NT2/D1 (cell line): ENCODE results near the gene WDR43.

ENCODE experiments used
- DNase-seq: peaks from one replicate; pipeline ENCODE4 v3.0.0-alpha.2; 2011; ENCODE audit warnings: low read depth, low spot score
- H3K27me3 ChIP-seq: 2 replicates; pipeline ENCODE4 v1.6.0; 2011; ENCODE audit warnings: mild to moderate bottlenecking; ENCODE audit not compliant: insufficient read length, insufficient read depth
- H3K36me3 ChIP-seq: 2 replicates; pipeline ENCODE4 v1.6.1; 2011; ENCODE audit warnings: mild to moderate bottlenecking, low read length, mixed read lengths; ENCODE audit not compliant: insufficient read depth, insufficient read length
- H3K4me1 ChIP-seq: 2 replicates; pipeline ENCODE4 v1.5.1; 2011; ENCODE audit not compliant: insufficient read depth, insufficient read length
- H3K4me3 ChIP-seq: 2 replicates; pipeline ENCODE4 v1.5.1; 2011; ENCODE audit warnings: low read depth; ENCODE audit not compliant: insufficient read length
- H3K9ac ChIP-seq: 2 replicates; pipeline ENCODE4 v1.6.0; 2011; ENCODE audit warnings: low read depth; ENCODE audit not compliant: insufficient read length
- H3K9me3 ChIP-seq: 2 replicates; pipeline ENCODE4 v1.5.1; 2011; ENCODE audit warnings: mild to moderate bottlenecking, low read length; ENCODE audit not compliant: insufficient read depth
- SUZ12 ChIP-seq: IDR thresholded peaks from 2 replicates; pipeline ENCODE4 v1.6.1; 2011; ENCODE audit not compliant: insufficient read length, insufficient read depth; ENCODE audit errors: extremely low read depth
- YY1 ChIP-seq: IDR thresholded peaks from 2 replicates; pipeline ENCODE4 v1.6.1; 2011; ENCODE audit not compliant: insufficient read length, insufficient read depth
- ZNF274 ChIP-seq: IDR thresholded peaks from 2 replicates; pipeline ENCODE4 v1.6.1; 2011; ENCODE audit warnings: mild to moderate bottlenecking, low read depth, low read length

The WDR43 gene

DNA sequence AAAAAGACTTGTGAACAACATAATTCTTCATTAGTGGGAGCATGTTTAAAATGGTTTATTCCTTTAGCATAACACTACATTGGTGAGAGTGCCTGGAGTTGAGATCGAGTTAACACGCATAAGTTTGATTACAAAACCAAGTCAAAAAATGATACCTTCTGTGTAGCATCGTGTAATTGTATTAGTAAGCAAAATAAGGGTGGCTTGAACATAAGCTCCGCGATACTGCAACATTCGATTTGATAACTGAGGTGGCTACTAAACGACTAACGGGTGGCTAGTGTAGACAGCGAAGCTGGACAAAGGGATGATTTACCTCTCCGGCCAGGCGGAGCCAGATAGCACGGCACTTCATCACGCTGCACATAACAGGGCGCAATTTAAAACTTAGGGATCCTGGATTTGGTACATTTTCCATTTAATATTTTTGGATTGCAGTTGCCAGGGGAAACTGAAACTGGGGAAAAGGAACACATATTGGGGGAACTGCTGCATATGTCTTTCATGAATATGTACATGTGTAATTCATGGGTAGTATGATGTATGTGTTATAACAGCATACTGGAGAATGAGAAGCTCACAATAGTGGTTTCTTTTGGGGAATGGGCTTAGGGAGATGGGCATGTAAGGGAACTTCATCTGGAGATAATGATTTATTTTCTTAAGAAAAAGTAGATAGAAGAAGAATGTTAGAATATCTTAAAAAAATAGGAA is 50.2 kb downstream of the WDR43 start:
- H3K9ac ChIP-seq: no peak overlapping the region
- H3K4me3 ChIP-seq: no peak overlapping the region
- peaks cover 85% of the 10 kb centered on the region for H3K36me3 ChIP-seq
- peaks cover 25% of the 10 kb centered on the region for H3K9me3 ChIP-seq
- no peaks in the 10 kb centered on the region for H3K4me1 ChIP-seq
- DNase-seq: no peak
- TF ChIP-seq ZNF274: no peak
- no peak for TF ChIP-seq YY1
- no peak for TF ChIP-seq SUZ12
- no peaks in the 10 kb centered on the region for H3K27me3 ChIP-seq

DNA sequence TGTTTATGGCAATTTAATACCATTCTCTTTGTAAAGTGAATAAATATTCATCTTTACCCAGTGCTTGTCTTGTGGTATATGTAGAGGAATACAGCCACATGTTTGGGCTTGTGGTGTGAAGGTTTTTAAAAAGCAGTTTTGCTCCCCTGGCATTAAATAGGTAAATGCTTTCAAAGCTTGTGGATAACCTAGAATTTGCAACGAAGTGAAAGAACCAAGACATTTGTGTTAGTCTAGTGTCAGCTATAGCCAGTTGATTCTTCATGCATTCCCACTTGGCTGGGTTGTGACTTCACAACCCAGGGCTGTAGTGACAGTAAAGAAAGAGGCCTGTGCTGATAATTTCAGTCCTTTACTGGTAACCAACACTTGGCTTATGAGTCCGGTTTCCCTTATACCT is 53.7 kb downstream of the WDR43 start:
- H3K27me3 ChIP-seq: no peaks in the 10 kb centered on the region
- H3K9me3 ChIP-seq: peaks cover 25% of the 10 kb centered on the region
- no peak for DNase-seq
- H3K36me3 ChIP-seq: peaks cover 59% of the 10 kb centered on the region
- H3K4me1 ChIP-seq: no peaks in the 10 kb centered on the region
- H3K4me3 ChIP-seq: no peak overlapping the region
- TF ChIP-seq SUZ12 (no peak), ZNF274 (no peak), YY1 (no peak)
- H3K9ac ChIP-seq: no peak overlapping the region

DNA sequence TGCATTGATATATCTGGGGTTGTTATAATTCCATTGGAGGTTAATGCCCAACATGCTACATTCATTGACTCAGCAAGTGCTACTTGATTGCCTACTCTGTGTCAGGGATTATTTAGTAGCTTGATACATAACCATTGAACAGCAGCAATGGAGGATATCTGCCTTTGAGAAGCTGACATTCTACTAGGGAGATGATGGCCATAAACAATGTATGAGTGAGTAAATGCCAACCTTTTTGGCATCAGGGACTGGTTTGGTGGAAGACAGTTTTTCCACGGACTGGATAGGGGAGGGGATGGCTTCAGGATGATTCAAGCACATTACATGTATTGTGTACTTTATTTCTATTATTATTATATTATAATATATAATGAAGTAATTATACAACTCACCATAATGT is 54.7 kb downstream of the WDR43 start:
- H3K9ac ChIP-seq: no peak overlapping the region
- H3K4me1 ChIP-seq: no peaks in the 10 kb centered on the region
- H3K4me3 ChIP-seq: no peak overlapping the region
- TF ChIP-seq YY1 (no peak), ZNF274 (no peak), SUZ12 (no peak)
- H3K9me3 ChIP-seq: peaks cover 25% of the 10 kb centered on the region
- H3K27me3 ChIP-seq: no peaks in the 10 kb centered on the region
- no peak for DNase-seq
- peaks cover 49% of the 10 kb centered on the region for H3K36me3 ChIP-seq

DNA sequence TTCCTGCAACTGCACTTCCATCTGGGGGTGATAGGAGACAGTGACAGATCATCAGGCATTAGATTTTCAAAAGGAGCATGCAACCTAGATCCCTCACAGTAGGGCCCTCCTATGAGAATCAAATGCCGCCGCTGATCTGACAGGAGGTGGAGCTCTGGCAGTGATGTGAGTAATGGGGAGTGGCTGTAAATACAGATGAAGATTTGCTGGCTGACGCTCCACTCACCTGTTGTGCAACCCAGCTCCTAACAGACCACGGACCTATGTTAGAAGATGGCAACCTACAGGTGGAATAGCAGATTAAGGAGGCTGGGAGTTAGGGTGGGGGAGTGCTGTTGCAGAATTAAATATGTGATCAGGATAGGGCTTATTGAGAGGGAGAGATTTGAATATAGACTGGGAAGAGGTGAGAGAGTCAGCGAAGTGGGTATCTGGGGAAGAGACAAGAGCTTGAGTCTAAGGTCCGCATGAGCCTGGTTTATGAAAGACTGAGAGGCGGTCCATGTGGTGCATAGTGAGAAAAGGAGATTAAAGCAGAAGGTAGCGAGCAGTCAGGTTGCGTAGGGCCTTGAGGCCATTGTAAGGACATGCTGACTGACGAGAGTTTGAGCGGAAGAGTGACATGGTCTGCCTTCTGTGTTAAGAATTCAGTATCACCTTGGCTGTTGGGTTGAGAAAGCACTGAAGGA is 55.3 kb downstream of the WDR43 start:
- H3K9ac ChIP-seq: no peak overlapping the region
- H3K9me3 ChIP-seq: peaks cover 25% of the 10 kb centered on the region
- no peaks in the 10 kb centered on the region for H3K27me3 ChIP-seq
- no peak for DNase-seq
- H3K4me1 ChIP-seq: no peaks in the 10 kb centered on the region
- H3K4me3 ChIP-seq: no peak overlapping the region
- TF ChIP-seq YY1: no peak
- no peak for TF ChIP-seq SUZ12
- TF ChIP-seq ZNF274: no peak
- peaks cover 43% of the 10 kb centered on the region for H3K36me3 ChIP-seq

DNA sequence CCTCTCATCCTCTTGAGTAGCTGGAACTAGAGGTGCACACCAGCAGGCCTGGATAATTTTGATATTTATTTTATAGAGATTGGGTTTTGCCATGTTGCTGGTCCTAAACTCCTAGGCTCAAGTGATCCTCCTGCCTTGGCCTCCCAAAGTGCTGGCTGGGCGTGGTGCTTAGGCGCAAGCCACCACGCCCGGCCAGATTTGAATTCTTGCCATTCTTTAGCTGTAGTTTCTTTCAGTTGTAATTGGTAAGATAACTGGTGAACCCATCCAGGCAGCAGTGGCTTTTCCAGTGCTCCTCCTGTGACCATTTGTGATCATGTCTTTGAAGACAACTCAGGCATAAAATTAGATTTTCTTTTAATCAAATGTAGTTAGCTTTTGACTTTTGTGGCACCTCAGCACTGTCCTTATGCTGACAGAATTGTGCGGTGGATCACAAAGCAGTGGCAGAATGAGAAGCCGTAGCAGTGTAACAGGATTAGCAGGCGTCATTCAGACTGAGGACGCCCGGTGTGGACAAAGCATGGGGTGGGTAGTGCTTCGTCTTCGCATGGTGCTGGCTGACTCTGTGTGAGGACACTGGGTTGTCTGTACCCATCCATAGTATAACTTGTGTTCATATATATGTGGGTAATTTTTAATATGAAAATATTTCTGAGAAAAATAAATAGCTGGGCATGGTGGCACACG is 56.6 kb downstream of the WDR43 start:
- no peak overlapping the region for H3K9ac ChIP-seq
- DNase-seq: no peak
- H3K4me3 ChIP-seq: no peak overlapping the region
- H3K9me3 ChIP-seq: peaks cover 25% of the 10 kb centered on the region
- no peaks in the 10 kb centered on the region for H3K27me3 ChIP-seq
- peaks cover 33% of the 10 kb centered on the region for H3K36me3 ChIP-seq
- peaks cover 3% of the 10 kb centered on the region for H3K4me1 ChIP-seq
- no peak for TF ChIP-seq ZNF274
- no peak for TF ChIP-seq SUZ12
- no peak for TF ChIP-seq YY1

DNA sequence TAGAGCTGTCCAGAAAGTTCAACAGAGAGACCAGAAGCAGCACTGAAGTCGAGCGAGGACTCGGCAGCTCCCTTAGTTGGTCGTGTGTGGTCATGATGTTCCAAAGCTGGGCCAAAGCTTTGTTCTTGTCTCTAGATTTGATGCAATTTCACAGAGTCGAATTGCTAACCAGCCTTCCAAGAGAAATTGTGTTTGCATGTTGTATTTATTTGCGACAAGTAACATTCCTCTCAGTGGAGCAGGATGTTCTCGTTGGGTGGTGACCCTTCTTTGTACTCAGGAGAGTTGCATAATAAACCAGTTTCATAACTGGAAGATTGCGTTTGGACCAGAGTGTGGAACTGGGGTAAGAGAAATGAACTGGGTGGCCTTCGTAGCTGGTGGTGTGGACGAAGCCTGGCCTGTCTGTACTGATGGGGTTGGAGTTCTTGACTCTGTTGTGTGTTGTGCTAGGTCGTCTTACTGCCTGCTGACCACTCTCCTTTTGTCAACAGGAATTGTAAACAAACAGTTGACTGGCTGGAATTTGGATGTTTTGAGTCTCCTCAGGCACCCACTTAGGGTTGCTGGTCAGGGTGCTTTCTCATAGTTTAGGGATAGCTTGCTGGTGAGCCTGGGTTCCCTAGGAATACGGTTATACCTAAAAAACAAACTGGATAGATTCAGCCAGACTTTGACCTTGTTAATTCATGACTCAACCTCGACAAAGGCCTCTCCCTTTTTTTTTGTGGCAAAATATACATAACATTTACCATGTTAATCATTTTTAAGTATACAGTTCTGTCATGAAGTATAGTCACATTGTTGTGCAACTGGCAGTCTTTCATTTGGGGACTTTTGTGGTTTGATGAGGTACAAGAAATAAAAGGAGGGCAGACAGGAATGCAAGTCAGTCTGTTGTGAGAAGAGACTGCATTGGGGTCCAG is 57.7 kb downstream of the WDR43 start:
- no peak for TF ChIP-seq YY1
- no peak for TF ChIP-seq SUZ12
- TF ChIP-seq ZNF274: no peak
- peaks cover 3% of the 10 kb centered on the region for H3K4me1 ChIP-seq
- peaks cover 23% of the 10 kb centered on the region for H3K36me3 ChIP-seq

More for the DNA sequence above, 57.7 kb downstream of the WDR43 start:
- no peaks in the 10 kb centered on the region for H3K27me3 ChIP-seq
- peaks cover 19% of the 10 kb centered on the region for H3K9me3 ChIP-seq
- H3K4me3 ChIP-seq: no peak overlapping the region
- DNase-seq: no peak
- no peak overlapping the region for H3K9ac ChIP-seq
